GM23338 (cell line): ENCODE data around the gene MAGI1. TPM values are rescaled to one million over a fixed set of nuclear protein-coding genes. Genes with fewer than 3 reads are reported as not detected.
A peak's percentile ranks its signal among the peaks of the same experiment; 100 is the strongest.

Source experiments
- ATAC-seq: fragments of 200-7000 bp; cut with Tn5 transposase; 3 replicates; pipeline ENCODE4 v1.9.1; 2020
- DNase-seq: peaks from one replicate; pipeline ENCODE4 v3.0.0-alpha.2; 2015; ENCODE audit warnings: low spot score
- H2AFZ ChIP-seq: fragments of 200-600 bp; sonication (generic); 2 replicates; pipeline ENCODE4 v1.8.0; 2016; ENCODE audit warnings: antibody characterized with exemption, mild to moderate bottlenecking, moderate library complexity
- H3F3A ChIP-seq: fragments of 200-600 bp; sonication (generic); replicated peaks from 2 replicates; pipeline ENCODE4 v1.8.0; 2017; ENCODE audit warnings: antibody characterized with exemption, mixed run types, low read depth
- H3K27ac ChIP-seq: fragments of 200-600 bp; sonication (generic); 2 replicates; pipeline ENCODE4 v1.6.1; 2016; ENCODE audit warnings: low read depth
- H3K27me3 ChIP-seq: fragments of 200-600 bp; sonication (generic); 2 replicates; pipeline ENCODE4 v1.8.0; 2016; ENCODE audit warnings: mild to moderate bottlenecking, mixed run types, moderate library complexity; ENCODE audit not compliant: insufficient read depth
- H3K36me3 ChIP-seq: fragments of 200-600 bp; sonication (generic); 2 replicates; pipeline ENCODE4 v1.8.0; 2016; ENCODE audit warnings: mild to moderate bottlenecking; ENCODE audit not compliant: insufficient read depth
- H3K4me1 ChIP-seq: fragments of 200-600 bp; sonication (generic); 2 replicates; pipeline ENCODE4 v1.8.0; 2016; ENCODE audit warnings: mild to moderate bottlenecking, moderate library complexity; ENCODE audit not compliant: insufficient read depth
- H3K4me2 ChIP-seq: fragments of 200-600 bp; sonication (generic); 2 replicates; pipeline ENCODE4 v1.7.1; 2017; ENCODE audit warnings: mixed run types
- H3K4me3 ChIP-seq: fragments of 200-600 bp; sonication (generic); 2 replicates; pipeline ENCODE4 v1.6.1; 2016; ENCODE audit warnings: mixed run types
- H3K79me2 ChIP-seq: fragments of 200-600 bp; sonication (generic); replicated peaks from 2 replicates; pipeline ENCODE4 v1.8.0; 2017; ENCODE audit warnings: mild to moderate bottlenecking; ENCODE audit not compliant: insufficient read depth
- H3K9me2 ChIP-seq: fragments of 200-600 bp; sonication (generic); 2 replicates; pipeline ENCODE4 v1.8.0; 2017; ENCODE audit not compliant: insufficient read depth
- H4K20me1 ChIP-seq: fragments of 200-600 bp; sonication (generic); replicated peaks from 2 replicates; pipeline ENCODE4 v1.8.0; 2017; ENCODE audit warnings: mild to moderate bottlenecking; ENCODE audit not compliant: insufficient read depth
- H3K27ac Mint-ChIP-seq: 2 replicates; pipeline ENCODE4 v1.8.0; 2020; ENCODE audit warnings: inconsistent platforms, mild to moderate bottlenecking, moderate library complexity, mixed read lengths
- H3K27me3 Mint-ChIP-seq: 3 replicates; pipeline ENCODE4 v1.8.0; 2022; ENCODE audit warnings: low read depth, mild to moderate bottlenecking, moderate library complexity, mixed read lengths, inconsistent platforms; ENCODE audit not compliant: insufficient read depth, poor library complexity
- H3K36me3 Mint-ChIP-seq: 3 replicates; pipeline ENCODE4 v1.8.0; 2021; ENCODE audit warnings: low read depth, mild to moderate bottlenecking, inconsistent platforms, moderate library complexity, mixed read lengths
- H3K4me1 Mint-ChIP-seq: 3 replicates; pipeline ENCODE4 v1.8.0; 2020; ENCODE audit warnings: mild to moderate bottlenecking, inconsistent platforms, mixed read lengths
- H3K4me3 Mint-ChIP-seq: 3 replicates; pipeline ENCODE4 v1.8.0; 2021; ENCODE audit warnings: moderate library complexity, mild to moderate bottlenecking, inconsistent platforms, mixed read lengths
- H3K9me3 Mint-ChIP-seq: 3 replicates; pipeline ENCODE4 v1.8.0; 2020; ENCODE audit warnings: moderate library complexity, mild to moderate bottlenecking, inconsistent platforms, mixed read lengths
- CREB1 ChIP-seq: fragments of 250-450 bp; sonication (Bioruptor Pico); IDR thresholded peaks from 2 replicates; pipeline ENCODE4 v1.5.0; 2020; ENCODE audit warnings: low read depth, mild to moderate bottlenecking, moderate library complexity
- NANOG ChIP-seq: IDR thresholded peaks from 2 replicates; pipeline ENCODE4 v1.6.1; 2016; ENCODE audit warnings: antibody characterized with exemption, borderline replicate concordance
- POLR2AphosphoS5 ChIP-seq: IDR thresholded peaks from 2 replicates; pipeline ENCODE4 v1.6.1; 2016; ENCODE audit warnings: antibody characterized with exemption, low read depth
- STAT1 ChIP-seq: IDR thresholded peaks from one replicate; pipeline ENCODE4 v1.6.1; 2016; ENCODE audit warnings: antibody characterized with exemption; ENCODE audit not compliant: unreplicated experiment
- ZNF114 ChIP-seq: fragments of 250-450 bp; sonication (Bioruptor Pico); IDR thresholded peaks from 2 replicates; pipeline ENCODE4 v1.5.0; 2020; ENCODE audit warnings: mild to moderate bottlenecking, moderate library complexity
- ZNF331 ChIP-seq: fragments of 250-450 bp; sonication (Bioruptor Pico); IDR thresholded peaks from 2 replicates; pipeline ENCODE4 v1.5.0; 2020; ENCODE audit warnings: low read depth, mild to moderate bottlenecking, moderate library complexity
- polyA plus RNA-seq: library from polyadenylated mRNA; unstranded; fragments of >200 nt; fragmentation: Nextera tagmentation; extraction: Ambion mirVana; gene quantifications from 2 replicates; pipeline ENCODE4 v1.2.1, GENCODE V29; 2016
- total RNA-seq: library from RNA; depleted of rRNA; stranded (reverse); fragments of >200 nt; shearing (Covaris generic); gene quantifications from 2 replicates; pipeline ENCODE4 v1.2.3, GENCODE V29; 2014
- TF ChIP-seq, protein P1 (sequence below), 2 experiments: fragments of 200-600 bp in 1 of 2; sonication (generic) in 1 of 2; conservative IDR thresholded peaks; 2 replicates each; pipeline versions ENCODE4 v1.5.1 to v1.6.1; 2016 to 2017; ENCODE audit warnings: antibody characterized with exemption in 2 of 2, low read depth in 2 of 2, mild to moderate bottlenecking in 2 of 2, moderate library complexity in 1 of 2
- TF ChIP-seq, protein P2 (sequence below): fragments of 250-450 bp; sonication (Bioruptor Pico); IDR thresholded peaks from 2 replicates; pipeline ENCODE4 v1.5.0; 2020; ENCODE audit warnings: mild to moderate bottlenecking, moderate library complexity
- TF ChIP-seq, protein P3 (sequence below): IDR thresholded peaks from 2 replicates; pipeline ENCODE4 v1.6.1; 2016; ENCODE audit warnings: antibody characterized with exemption

MAGI1 gene
- total and polyA plus RNA-seq, 2 experiments from 2014 or later: 27.4 to 71.2 TPM

GRCh38 chr3:65666448-65667091, 372.1 kb downstream of the MAGI1 start:
- Histone ChIP-seq H3K4me1 (peaks cover 10% of the 10 kb centered on the region), H4K20me1 (no peaks in the 10 kb centered on the region), H3K27ac (no peak overlapping the region), H3K9me2 (no peaks in the 10 kb centered on the region), H3K36me3 (no peaks in the 10 kb centered on the region), H3K4me3 (no peak overlapping the region), H3K27me3 (no peaks in the 10 kb centered on the region), H3K79me2 (no peaks in the 10 kb centered on the region; the same call in 1 of the 2 replicates), H2AFZ (no peak overlapping the region), H3K4me2 (no peak overlapping the region), H3F3A (no peaks in the 10 kb centered on the region)
- no peaks in the 10 kb centered on the region for H3K9me3 Mint-ChIP-seq
- DNase-seq (peak; percentile 43), ATAC-seq (peak; percentile 35; the same call in 1 of the 3 replicates)
- no peak overlapping the region for H3K27ac Mint-ChIP-seq
- TF ChIP-seq, protein P1, sequence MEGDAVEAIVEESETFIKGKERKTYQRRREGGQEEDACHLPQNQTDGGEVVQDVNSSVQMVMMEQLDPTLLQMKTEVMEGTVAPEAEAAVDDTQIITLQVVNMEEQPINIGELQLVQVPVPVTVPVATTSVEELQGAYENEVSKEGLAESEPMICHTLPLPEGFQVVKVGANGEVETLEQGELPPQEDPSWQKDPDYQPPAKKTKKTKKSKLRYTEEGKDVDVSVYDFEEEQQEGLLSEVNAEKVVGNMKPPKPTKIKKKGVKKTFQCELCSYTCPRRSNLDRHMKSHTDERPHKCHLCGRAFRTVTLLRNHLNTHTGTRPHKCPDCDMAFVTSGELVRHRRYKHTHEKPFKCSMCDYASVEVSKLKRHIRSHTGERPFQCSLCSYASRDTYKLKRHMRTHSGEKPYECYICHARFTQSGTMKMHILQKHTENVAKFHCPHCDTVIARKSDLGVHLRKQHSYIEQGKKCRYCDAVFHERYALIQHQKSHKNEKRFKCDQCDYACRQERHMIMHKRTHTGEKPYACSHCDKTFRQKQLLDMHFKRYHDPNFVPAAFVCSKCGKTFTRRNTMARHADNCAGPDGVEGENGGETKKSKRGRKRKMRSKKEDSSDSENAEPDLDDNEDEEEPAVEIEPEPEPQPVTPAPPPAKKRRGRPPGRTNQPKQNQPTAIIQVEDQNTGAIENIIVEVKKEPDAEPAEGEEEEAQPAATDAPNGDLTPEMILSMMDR (conservative IDR thresholded peaks at IDR 0.05; ENCODE audit: low read depth in 2 of 2): peak; percentile 47 to 50
- TF ChIP-seq STAT1: no peak
- H3K36me3 Mint-ChIP-seq: no peaks in the 10 kb centered on the region
- H3K27me3 Mint-ChIP-seq: peaks cover 1% of the 10 kb centered on the region
- H3K4me1 Mint-ChIP-seq: peaks cover 21% of the 10 kb centered on the region
- no peak overlapping the region for H3K4me3 Mint-ChIP-seq

DNA sequence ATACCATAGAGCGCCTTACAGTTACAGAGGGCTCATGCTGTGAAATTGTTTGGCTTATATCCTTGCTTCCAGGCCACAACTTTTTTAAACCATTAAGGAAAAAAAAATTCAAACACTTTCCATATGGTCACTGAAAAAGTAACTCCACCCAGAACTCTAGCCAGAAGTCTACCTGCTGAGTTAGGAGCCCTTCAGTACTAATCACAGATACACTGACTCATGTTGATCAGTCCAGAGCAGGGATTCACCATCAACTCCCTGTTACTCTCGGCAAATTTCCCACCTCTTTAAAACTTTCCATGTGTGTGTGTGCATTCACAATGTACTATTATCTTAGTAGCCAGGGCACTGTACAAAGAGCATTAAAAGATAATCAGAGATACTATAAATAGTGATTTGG, 372.8 kb downstream of the MAGI1 start:
- Mint-ChIP-seq H3K4me1 (peaks cover 22% of the 10 kb centered on the region), H3K27me3 (peaks cover 1% of the 10 kb centered on the region), H3K27ac (no peak overlapping the region), H3K4me3 (no peak overlapping the region), H3K36me3 (no peaks in the 10 kb centered on the region), H3K9me3 (no peaks in the 10 kb centered on the region)
- no peak overlapping the region for H2AFZ ChIP-seq
- H3K4me2 ChIP-seq: no peak overlapping the region
- H3K27ac ChIP-seq: no peak overlapping the region
- H3K4me1 ChIP-seq: peaks cover 14% of the 10 kb centered on the region
- DNase-seq (no peak), ATAC-seq (no peak)
- H4K20me1 ChIP-seq: no peaks in the 10 kb centered on the region
- H3K9me2 ChIP-seq: no peaks in the 10 kb centered on the region
- no peaks in the 10 kb centered on the region for H3K36me3 ChIP-seq
- H3K27me3 ChIP-seq: no peaks in the 10 kb centered on the region
- H3F3A ChIP-seq: no peaks in the 10 kb centered on the region
- no peak for TF ChIP-seq ZNF114
- no peak for TF ChIP-seq ZNF331 (CRISPR knock-in tag)
- TF ChIP-seq, protein P1 (conservative IDR thresholded peaks at IDR 0.05; ENCODE audit: low read depth in 2 of 2): no peak
- no peak for TF ChIP-seq CREB1 (CRISPR knock-in tag)
- TF ChIP-seq, protein P2, sequence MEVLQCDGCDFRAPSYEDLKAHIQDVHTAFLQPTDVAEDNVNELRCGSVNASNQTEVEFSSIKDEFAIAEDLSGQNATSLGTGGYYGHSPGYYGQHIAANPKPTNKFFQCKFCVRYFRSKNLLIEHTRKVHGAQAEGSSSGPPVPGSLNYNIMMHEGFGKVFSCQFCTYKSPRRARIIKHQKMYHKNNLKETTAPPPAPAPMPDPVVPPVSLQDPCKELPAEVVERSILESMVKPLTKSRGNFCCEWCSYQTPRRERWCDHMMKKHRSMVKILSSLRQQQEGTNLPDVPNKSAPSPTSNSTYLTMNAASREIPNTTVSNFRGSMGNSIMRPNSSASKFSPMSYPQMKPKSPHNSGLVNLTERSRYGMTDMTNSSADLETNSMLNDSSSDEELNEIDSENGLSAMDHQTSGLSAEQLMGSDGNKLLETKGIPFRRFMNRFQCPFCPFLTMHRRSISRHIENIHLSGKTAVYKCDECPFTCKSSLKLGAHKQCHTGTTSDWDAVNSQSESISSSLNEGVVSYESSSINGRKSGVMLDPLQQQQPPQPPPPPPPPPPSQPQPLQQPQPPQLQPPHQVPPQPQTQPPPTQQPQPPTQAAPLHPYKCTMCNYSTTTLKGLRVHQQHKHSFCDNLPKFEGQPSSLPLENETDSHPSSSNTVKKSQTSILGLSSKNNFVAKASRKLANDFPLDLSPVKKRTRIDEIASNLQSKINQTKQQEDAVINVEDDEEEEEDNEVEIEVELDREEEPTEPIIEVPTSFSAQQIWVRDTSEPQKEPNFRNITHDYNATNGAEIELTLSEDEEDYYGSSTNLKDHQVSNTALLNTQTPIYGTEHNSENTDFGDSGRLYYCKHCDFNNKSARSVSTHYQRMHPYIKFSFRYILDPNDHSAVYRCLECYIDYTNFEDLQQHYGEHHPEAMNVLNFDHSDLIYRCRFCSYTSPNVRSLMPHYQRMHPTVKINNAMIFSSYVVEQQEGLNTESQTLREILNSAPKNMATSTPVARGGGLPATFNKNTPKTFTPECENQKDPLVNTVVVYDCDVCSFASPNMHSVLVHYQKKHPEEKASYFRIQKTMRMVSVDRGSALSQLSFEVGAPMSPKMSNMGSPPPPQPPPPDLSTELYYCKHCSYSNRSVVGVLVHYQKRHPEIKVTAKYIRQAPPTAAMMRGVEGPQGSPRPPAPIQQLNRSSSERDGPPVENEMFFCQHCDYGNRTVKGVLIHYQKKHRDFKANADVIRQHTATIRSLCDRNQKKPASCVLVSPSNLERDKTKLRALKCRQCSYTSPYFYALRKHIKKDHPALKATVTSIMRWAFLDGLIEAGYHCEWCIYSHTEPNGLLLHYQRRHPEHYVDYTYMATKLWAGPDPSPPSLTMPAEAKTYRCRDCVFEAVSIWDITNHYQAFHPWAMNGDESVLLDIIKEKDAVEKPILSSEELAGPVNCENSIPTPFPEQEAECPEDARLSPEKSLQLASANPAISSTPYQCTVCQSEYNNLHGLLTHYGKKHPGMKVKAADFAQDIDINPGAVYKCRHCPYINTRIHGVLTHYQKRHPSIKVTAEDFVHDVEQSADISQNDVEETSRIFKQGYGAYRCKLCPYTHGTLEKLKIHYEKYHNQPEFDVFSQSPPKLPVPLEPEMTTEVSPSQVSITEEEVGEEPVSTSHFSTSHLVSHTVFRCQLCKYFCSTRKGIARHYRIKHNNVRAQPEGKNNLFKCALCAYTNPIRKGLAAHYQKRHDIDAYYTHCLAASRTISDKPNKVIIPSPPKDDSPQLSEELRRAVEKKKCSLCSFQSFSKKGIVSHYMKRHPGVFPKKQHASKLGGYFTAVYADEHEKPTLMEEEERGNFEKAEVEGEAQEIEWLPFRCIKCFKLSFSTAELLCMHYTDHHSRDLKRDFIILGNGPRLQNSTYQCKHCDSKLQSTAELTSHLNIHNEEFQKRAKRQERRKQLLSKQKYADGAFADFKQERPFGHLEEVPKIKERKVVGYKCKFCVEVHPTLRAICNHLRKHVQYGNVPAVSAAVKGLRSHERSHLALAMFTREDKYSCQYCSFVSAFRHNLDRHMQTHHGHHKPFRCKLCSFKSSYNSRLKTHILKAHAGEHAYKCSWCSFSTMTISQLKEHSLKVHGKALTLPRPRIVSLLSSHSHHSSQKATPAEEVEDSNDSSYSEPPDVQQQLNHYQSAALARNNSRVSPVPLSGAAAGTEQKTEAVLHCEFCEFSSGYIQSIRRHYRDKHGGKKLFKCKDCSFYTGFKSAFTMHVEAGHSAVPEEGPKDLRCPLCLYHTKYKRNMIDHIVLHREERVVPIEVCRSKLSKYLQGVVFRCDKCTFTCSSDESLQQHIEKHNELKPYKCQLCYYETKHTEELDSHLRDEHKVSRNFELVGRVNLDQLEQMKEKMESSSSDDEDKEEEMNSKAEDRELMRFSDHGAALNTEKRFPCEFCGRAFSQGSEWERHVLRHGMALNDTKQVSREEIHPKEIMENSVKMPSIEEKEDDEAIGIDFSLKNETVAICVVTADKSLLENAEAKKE: no peak
- TF ChIP-seq NANOG: no peak
- no peak for TF ChIP-seq POLR2AphosphoS5
- TF ChIP-seq STAT1: no peak
- TF ChIP-seq, protein P3, sequence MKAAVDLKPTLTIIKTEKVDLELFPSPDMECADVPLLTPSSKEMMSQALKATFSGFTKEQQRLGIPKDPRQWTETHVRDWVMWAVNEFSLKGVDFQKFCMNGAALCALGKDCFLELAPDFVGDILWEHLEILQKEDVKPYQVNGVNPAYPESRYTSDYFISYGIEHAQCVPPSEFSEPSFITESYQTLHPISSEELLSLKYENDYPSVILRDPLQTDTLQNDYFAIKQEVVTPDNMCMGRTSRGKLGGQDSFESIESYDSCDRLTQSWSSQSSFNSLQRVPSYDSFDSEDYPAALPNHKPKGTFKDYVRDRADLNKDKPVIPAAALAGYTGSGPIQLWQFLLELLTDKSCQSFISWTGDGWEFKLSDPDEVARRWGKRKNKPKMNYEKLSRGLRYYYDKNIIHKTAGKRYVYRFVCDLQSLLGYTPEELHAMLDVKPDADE: no peak
- H3K79me2 ChIP-seq: no peaks in the 10 kb centered on the region; the same call in 1 of the 2 replicates
- H3K4me3 ChIP-seq: no peak overlapping the region
